GM19239 (cell line): ENCODE results near the gene POLD1.
A peak's percentile ranks its signal among the peaks of the same experiment; 100 is the strongest.
"Not testable (repeated sequence)": the region's sequence is repeated elsewhere in the genome, so short reads cannot be mapped to it uniquely, and the experiment has no call there.

ENCODE experiments used
- DNase-seq: peaks from one replicate; pipeline ENCODE4 v3.0.0; 2011; ENCODE audit warnings: low spot score; ENCODE audit not compliant: insufficient read length
- FAIRE-seq: peaks from 2 replicates; lab custom pipeline; 2011; peaks lifted over from hg19 to GRCh38; lab: Jason Lieb, UNC

The POLD1 gene

DNA sequence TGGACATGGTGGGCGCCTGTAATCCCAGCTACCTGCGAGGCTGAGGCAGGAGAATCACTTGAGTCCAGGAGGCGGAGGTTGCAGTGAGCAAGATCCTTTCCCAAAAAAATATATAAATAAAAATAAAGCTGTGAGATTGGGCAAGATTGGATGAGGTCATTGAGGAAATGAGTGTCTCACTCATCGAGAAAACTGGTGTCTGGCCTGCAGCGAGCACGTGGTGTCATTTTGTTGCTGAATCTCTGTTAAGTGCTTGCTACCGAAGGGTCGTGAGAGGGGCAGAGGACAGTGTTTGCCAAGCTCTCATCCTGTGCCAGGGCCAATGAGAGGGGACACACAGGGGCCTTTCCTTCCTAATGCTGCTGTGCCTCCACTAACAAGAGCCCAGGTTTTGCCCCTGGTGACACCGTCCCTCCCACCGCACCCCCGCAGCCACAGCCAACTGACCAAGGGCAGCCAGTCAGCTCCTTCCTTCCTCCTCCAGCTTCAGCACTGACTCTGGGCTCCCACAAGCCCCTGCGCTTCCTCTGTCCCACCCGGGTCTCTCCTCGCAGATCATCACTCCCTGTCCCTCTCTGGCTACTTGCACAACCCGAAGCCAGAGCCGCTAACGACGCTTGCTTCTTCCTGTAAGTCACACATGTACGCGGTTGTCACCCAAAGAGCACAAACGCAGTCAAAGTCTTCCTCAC lies 3.2 kb downstream of the POLD1 start:
- FAIRE-seq (no peak), DNase-seq (no peak)

DNA sequence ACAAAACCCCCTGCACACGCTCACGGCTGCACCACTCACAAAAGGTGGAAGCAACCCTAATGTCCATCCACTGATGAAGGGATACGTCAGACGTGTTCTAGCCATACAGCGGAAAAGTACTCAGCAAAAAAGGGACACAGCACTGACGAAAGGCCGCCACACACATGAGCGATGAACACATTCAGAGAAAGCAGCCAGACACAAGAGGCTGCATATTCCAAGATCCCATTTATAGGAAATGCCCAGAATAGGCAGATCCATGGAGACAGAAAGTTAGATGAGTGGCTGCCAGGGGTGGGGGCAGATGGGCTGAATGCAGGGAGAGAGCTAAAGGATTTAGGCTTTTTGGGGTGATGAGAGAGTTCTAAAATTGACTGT lies 3.7 kb downstream of the POLD1 start:
- FAIRE-seq (no peak), DNase-seq (no peak)

DNA sequence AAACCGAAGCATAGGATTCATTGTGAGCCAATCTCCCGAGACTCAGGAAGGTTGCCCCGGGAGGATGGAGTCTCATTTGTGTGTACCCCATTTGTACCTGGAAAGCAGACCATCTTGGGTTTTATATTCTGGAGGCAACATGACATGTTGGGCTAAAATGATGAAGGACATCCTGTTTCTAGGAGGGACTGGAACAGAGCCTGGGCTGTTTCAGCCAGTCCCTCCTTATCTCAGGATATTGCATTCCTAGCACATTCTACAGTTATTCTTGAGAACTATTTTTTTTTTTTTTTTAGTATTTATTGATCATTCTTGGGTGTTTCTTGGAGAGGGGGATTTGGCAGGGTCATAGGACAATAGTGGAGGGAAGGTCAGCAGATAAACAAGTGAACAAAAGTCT lies 6.1 kb downstream of the POLD1 start:
- not testable (repeated sequence) for FAIRE-seq, DNase-seq

DNA sequence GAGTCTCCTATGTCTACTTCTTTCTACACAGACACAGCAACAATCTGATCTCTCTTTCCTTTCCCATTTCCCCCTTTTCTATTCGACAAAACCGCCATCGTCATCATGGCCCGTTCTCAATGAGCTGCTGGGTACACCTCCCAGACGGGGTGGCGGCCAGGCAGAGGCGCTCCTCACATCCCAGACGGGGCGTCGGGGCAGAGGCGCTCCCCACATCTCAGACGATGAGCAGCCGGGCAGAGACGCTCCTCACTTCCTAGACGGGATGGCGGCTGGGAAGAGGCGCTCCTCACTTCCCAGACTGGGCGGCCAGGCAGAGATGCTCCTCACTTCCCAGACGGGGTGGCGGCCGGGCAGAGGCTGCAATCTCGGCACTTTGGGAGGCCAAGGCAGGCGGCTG lies 6.8 kb downstream of the POLD1 start:
- not testable (repeated sequence) for DNase-seq

DNA sequence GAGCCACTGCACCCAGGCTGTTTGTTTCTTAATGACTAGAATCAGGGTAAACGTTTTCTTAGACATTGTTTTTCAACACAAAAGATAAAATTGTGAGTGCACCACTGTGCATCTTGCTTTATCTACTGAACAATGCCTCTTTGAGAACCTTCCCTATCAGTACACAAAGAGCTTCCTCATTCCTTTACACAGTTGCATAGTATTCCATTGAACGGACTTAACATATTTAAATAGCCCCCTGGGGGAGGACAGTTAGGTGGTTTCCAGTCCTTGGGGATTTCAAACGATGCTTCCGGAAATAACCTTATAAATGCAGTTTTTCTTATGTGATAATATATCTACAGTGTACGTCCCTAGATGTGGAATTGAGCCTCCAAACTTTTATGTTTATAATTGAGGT lies 8.6 kb downstream of the POLD1 start:
- FAIRE-seq, result no peak

More for the DNA sequence above, 6.8 kb downstream of the POLD1 start:
- FAIRE-seq, result not testable (repeated sequence)

DNA sequence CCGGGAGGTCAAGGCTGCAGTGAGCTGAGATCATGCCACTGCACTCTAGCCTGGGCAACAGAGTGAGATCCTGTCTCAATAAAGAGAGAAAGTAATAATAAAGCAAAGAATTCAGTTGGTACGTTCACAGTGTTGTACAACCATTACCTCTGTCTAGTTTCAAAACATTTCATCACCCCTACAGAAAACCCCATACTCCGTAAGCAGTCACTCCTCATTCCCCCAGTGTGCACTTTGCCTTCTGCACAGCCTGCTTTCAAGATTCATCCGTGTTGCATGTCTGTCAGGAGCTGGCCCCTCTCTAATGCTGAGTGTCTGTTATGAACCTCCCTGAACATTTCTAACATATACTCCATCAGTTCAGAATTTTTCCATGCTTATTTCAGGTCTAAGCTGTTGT lies 9.4 kb downstream of the POLD1 start:
- DNase-seq (no peak), FAIRE-seq (no peak)

More for the DNA sequence above, 8.6 kb downstream of the POLD1 start:
- DNase-seq, result no peak

DNA sequence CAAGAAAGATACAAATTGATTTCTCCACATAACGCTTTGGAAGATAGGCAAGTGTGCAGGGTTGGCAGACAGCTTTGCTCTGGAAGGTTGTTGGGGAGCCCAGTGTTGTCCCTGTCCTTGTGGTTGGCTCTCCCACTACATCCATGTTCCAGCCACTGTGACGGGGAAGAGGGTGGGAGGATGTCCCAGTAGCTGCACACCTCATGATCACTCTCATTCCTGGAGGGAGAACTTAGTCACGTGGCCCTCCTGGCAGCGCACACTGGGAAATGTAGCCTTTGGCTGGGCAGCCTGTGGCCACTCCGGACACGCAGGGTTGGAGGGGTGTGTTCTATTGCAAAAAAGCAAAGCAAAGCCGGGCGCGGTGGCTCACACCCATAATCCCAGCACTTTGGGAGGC lies 9.9 kb downstream of the POLD1 start:
- DNase-seq (no peak), FAIRE-seq (no peak)

DNA sequence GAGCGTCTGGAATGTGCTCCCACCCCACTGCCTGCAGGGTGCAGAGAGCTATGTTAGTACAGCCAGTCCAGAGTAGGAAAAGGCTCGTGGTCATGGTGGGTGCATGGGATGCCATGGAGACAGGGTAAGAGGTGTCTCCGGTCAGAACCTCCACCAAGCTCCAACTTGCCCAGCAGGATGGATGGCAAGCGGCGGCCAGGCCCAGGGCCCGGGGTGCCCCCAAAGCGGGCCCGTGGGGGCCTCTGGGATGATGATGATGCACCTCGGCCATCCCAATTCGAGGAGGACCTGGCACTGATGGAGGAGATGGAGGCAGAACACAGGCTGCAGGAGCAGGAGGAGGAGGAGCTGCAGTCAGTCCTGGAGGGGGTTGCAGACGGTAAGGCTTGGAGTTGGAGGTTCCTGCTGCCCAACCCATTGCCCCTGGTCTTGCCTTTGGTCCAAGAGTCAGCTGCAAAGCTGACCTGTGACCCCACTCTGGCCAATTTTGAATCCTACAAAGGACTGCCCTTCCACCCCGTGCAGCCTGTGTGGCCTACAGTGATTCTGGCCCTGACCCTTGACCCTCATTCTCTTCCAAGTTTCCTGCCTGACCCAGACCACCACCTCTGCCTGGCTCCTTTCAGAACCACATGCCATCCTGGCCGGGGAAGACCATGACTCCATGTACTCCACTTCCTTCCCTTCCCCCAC lies 14.7 kb downstream of the POLD1 start:
- FAIRE-seq (no peak), DNase-seq (no peak)

DNA sequence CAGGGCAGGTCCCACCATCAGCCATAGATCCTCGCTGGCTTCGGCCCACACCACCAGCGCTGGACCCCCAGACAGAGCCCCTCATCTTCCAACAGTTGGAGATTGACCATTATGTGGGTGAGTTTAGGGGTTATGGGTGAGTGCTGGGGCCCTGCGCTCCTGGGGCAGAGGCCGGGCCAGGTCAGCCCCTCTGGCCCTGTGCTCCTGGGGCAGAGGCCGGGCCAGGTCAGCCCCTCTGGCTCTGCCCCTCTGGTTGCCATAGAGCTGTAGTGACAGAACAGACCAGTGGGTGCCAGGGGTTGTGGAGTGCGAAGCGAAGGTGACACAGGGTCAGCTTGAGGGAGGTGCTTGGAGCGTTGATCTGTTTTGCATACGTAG lies 15.2 kb downstream of the POLD1 start:
- DNase-seq (no peak), FAIRE-seq (no peak)

DNA sequence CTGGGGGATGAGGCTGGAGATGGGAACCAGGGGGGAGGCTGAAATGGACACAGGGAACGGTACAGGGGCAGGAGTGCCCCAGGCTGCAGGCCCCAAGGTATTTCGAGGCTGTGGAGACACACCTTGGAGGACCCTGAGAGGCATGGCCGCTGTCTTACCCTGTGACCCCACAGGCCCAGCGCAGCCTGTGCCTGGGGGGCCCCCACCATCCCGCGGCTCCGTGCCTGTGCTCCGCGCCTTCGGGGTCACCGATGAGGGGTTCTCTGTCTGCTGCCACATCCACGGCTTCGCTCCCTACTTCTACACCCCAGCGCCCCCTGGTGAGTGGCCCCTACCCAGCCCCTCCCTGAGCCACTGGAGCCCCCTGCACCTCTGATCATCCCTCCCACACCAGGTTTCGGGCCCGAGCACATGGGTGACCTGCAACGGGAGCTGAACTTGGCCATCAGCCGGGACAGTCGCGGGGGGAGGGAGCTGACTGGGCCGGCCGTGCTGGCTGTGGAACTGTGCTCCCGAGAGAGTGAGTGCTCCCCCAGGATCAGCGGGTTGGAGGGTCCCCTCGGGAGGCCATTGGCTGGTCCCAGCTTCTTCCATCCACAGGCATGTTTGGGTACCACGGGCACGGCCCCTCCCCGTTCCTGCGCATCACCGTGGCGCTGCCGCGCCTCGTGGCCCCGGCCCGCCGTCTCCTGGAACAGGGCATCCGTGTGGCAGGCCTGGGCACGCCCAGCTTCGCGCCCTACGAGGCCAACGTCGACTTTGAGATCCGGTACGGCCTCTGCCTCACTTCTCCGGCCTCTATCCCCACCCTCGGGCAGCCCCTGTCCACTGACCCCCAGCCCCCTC lies 17.7 kb downstream of the POLD1 start:
- DNase-seq (no peak), FAIRE-seq (no peak)

DNA sequence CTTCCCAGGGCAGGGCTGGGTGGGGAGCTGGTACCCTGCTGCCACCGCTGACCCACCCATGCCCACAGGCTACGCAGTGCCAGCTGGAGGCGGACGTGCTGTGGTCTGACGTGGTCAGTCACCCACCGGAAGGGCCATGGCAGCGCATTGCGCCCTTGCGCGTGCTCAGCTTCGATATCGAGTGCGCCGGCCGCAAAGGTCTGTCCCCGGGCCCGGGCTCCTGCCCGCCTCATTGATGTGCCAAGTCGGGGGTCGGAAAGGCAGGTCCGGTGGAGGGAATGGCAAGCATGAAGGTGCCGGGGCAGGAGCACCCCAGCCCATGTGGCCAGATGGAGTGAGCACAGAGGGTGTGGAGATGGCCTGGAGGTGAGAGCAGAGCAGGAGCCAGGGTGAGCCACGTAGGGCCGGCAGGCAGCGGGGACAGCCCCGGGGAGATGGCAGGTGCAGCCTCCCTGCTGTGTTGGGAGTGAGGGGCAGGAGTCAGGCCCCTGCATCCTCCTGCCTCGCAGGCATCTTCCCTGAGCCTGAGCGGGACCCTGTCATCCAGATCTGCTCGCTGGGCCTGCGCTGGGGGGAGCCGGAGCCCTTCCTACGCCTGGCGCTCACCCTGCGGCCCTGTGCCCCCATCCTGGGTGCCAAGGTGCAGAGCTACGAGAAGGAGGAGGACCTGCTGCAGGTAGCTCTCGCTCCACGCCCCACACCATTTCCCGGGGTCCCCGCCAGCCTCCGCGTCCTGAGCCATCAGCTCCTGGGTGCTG lies 18.6 kb downstream of the POLD1 start:
- FAIRE-seq (no peak), DNase-seq (no peak)

DNA sequence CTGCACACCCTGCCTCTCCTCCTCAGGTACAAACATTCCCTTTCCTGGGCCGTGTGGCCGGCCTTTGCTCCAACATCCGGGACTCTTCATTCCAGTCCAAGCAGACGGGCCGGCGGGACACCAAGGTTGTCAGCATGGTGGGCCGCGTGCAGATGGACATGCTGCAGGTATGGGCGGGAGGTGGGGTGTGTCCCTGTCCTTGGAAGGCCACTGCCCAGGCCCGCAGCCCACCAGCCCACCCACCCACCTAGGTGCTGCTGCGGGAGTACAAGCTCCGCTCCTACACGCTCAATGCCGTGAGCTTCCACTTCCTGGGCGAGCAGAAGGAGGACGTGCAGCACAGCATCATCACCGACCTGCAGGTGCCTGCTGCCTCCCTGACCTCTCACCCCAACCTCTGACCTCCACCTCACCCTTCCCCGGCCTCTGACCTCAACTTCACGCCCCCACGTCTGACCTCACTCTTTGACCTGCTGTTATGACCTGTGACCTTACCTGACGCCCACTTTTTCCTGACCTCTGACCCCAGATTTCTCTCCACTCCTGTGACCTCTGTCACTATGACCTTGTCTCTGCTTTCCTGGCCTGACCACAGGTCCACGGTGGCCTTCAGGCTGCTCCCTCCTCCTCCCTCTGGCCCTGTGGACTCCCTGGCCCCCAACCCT lies 22.1 kb downstream of the POLD1 start:
- FAIRE-seq (no peak), DNase-seq (no peak)

DNA sequence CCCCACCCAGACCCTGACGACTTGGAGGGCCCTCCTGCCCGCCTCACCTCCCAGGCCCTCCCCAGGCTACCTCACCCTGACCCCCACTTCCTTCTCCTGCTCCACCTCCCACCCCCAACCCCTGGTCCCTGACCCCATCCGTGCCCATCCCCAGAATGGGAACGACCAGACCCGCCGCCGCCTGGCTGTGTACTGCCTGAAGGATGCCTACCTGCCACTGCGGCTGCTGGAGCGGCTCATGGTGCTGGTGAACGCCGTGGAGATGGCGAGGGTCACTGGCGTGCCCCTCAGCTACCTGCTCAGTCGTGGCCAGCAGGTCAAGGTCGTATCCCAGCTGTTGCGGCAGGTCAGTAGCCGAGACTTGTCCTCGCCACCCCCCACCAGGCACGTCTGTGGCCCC lies 22.7 kb downstream of the POLD1 start:
- DNase-seq (no peak), FAIRE-seq (no peak)

DNA sequence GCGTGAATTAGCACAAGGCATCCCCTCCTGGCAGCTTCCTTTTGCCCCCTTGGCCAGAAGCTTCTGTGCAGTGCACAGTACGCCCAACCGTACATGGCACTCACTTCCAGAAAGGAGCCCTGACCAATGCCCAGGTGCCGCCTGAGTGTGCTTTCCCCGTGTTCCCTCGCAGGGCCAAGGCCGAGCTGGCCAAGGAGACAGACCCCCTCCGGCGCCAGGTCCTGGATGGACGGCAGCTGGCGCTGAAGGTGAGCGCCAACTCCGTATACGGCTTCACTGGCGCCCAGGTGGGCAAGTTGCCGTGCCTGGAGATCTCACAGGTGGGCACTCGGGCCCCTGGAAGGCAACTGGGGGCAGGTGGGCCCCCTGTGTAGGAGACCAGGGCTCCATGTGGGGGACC lies 25.2 kb downstream of the POLD1 start:
- DNase-seq, result no peak

DNA sequence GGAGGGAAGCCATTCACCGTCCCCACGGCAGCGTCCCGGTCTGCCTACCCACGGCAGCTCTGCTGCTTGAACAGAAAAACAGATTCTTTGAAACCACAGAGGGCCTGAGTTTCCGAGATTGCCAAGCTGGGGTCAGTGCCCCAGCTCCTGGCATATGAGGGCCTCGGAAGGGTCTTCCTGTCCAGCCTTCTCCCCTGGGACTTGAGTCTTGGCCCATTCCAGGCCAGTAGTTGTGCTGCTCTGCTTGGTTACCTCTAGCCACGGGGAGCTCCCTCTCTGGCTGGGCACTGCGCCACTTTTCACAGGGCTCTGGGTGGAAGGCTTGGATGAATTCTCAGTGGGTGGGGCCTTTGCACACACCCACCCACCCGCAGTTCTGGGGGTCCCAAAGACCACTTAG lies 26.0 kb downstream of the POLD1 start:
- no peak for DNase-seq
- no peak for FAIRE-seq

More for the DNA sequence above, 25.2 kb downstream of the POLD1 start:
- no peak for FAIRE-seq

DNA sequence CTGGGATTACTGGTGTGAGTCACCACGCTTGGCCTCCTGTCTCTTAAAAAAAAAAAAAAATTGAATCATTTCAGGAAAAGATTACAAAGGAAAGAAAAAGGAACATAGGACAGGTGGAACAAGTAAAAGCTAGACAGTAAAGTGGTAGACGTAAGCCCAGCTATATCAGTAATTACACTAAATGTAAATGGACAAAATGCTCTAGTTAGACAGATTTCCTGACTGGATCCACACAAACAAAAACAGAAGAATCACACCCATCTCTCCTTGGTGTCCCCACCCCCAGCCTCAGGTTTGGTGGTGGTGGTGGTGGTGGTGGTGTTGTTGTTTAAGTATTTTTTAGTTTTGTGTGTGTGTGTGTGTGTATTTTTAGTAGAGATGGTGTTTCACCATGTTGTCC lies 28.3 kb downstream of the POLD1 start:
- no peak for FAIRE-seq
- no peak for DNase-seq

DNA sequence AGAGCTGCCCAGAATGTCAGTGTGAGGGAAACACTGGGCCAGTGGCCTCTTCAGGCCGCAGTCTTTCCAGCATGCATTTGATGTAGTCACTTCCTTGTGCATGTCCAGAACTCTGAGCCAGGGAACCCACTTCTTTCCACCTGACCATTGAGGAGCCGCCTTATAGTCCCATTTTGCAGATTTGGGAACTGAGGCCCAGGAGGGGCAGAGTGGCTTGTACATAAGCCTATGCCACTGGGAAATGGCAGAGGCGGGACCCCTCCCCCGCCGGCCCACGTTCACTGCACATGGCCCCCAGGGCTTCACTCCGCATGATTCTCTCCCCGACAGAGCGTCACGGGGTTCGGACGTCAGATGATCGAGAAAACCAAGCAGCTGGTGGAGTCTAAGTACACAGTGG lies 28.9 kb downstream of the POLD1 start:
- FAIRE-seq (no peak), DNase-seq (no peak)

DNA sequence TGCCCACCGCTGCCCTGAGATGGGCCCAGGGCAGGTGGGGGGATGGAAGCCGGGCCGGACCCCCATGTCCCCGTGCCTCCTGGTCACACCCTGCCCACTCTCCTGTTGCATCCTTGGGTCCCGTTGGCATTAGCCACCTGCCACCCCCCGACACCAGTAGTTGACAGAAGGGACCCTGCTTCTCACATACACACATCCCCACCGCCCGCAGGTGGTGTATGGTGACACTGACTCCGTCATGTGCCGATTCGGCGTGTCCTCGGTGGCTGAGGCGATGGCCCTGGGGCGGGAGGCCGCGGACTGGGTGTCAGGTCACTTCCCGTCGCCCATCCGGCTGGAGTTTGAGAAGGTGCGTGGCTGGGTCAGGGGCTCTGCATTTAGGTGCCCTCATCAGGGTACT lies 29.4 kb downstream of the POLD1 start:
- DNase-seq (no peak), FAIRE-seq (no peak)

DNA sequence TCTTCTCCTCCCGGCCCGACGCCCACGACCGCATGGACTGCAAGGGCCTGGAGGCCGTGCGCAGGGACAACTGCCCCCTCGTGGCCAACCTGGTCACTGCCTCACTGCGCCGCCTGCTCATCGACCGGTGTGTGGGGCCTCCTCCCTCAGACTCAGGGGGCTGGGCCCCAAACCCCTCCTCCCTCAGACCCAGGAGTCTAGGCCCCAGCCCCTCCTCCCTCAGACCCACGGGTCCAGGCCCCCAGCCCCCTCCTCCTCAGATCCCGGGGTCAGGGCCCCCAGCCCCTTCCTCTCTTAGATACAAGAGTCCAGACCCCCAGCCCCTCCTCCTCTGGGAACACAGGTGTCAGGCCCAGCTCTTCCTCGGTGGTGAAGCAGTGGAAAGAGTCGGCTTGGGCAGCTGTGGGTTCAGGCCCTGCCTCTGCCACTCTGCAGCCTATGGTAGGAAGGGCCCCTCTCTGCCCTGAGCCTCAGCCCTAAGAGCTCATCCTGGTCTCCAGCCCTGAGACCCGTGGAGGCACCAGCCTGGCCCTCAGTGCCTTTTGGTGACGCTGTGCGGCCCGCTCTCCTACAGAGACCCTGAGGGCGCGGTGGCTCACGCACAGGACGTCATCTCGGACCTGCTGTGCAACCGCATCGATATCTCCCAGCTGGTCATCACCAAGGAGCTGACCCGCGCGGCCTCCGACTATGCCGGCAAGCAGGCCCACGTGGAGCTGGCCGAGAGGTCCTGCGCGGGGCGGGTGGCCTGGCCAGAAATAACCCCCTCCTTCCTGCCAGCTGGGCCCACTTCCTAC lies 30.9 kb downstream of the POLD1 start:
- FAIRE-seq (no peak), DNase-seq (peak; percentile 88)
